ENCODE results near the gene IDH3G.

GRCh38 chrX:153830640-153831428 is 36.7 kb upstream of the IDH3G start:
- TF ChIP-seq ZNF239 (tag by site-specific recombination; IDR thresholded peaks at IDR 0.05) = no peak
- no peak for TF ChIP-seq CTCF (tag by site-specific recombination; IDR thresholded peaks at IDR 0.05)
- no peak for TF ChIP-seq ZNF274 (IDR thresholded peaks at IDR 0.05; ENCODE audit: low read length)
- TF ChIP-seq ZNF274 (tag by site-specific recombination; IDR thresholded peaks at IDR 0.05; ENCODE audit: borderline replicate concordance) = no peak
- no peak for TF ChIP-seq ZNF184 (tag by site-specific recombination; IDR thresholded peaks at IDR 0.05)
- TF ChIP-seq ZBTB11 (tag by site-specific recombination; conservative IDR thresholded peaks at IDR 0.05; ENCODE audit: low read depth) = no peak
- no peak for TF ChIP-seq ZNF670 (tag by site-specific recombination; IDR thresholded peaks at IDR 0.05; ENCODE audit: low read depth)
- TF ChIP-seq SCRT2 (tag by site-specific recombination; IDR thresholded peaks at IDR 0.05) = no peak
- TF ChIP-seq ZBTB44 (tag by site-specific recombination; IDR thresholded peaks at IDR 0.05) = no peak
- no peak for TF ChIP-seq MZF1 (tag by site-specific recombination; IDR thresholded peaks at IDR 0.05; ENCODE audit: borderline replicate concordance)
- TF ChIP-seq ZNF350 (tag by site-specific recombination; IDR thresholded peaks at IDR 0.05) = no peak

All from HEK293 (cell line).